ENCODE measurements around the gene NAV2. TPM values are rescaled to one million over a fixed set of nuclear protein-coding genes. Genes with fewer than 3 reads are reported as not detected.

The NAV2 gene
- total and polyA plus RNA-seq, 2 experiments from 2014 or later = 26.0 to 45.0 TPM

DNA sequence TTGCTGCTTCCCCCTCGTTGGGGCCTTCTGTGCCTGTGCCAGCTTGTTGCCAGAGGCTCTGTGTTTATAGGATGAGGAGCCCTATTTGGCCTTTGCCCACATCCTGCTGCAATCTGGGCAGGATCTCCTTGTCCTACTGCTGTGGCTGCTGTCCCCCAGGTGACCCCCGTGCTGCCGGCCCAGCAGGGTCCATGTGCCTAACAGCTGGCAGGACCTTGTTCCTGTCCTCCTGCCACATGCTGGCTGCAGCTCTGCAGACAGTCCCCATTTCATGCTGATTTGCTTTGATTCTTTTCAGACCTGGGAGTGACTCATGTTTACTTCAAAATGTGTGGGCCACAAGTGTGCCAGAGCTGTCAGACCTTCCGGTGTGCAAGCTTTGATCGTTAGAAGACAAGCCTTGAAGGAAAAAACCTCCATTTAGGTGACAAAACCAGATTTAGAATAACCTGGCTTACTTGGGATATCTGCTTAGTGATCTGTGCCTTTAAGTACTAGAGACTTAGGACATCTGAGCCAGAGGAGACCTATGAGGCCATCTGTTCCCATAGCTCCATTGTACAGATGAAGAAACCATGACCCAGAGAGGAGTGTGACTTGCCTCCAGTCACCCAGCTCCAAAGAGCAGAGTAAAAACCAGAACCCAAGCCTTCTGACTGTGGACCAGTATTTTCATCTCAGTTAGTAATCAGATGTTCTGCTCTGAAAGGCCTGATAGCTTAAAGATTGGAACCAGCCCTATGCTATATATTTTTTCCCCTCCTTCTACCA, 11.1 kb downstream of the NAV2 start:
- no peak overlapping the region for H3K27ac Mint-ChIP-seq
- H3K4me2 ChIP-seq = no peak overlapping the region
- H3K4me1 Mint-ChIP-seq = no peaks in the 10 kb centered on the region
- ATAC-seq (no peak), DNase-seq (ENCODE audit: low spot score) (no peak)
- no peak overlapping the region for H3K4me3 Mint-ChIP-seq
- H3K36me3 Mint-ChIP-seq (ENCODE audit: low read depth) = no peaks in the 10 kb centered on the region; the same call in 2 of the 3 replicates
- no peaks in the 10 kb centered on the region for H3K36me3 ChIP-seq (ENCODE audit: insufficient read depth)
- H3K9me3 Mint-ChIP-seq = no peaks in the 10 kb centered on the region
- H4K20me1 ChIP-seq (replicated peaks; ENCODE audit: insufficient read depth) = no peaks in the 10 kb centered on the region
- H2AFZ ChIP-seq = no peak overlapping the region
- H3K4me3 ChIP-seq = no peak overlapping the region
- H3K27ac ChIP-seq (ENCODE audit: low read depth) = no peak overlapping the region
- no peaks in the 10 kb centered on the region for H3K79me2 ChIP-seq (replicated peaks; ENCODE audit: insufficient read depth)
- no peaks in the 10 kb centered on the region for H3K9me2 ChIP-seq (ENCODE audit: insufficient read depth)
- TF ChIP-seq, protein P1, sequence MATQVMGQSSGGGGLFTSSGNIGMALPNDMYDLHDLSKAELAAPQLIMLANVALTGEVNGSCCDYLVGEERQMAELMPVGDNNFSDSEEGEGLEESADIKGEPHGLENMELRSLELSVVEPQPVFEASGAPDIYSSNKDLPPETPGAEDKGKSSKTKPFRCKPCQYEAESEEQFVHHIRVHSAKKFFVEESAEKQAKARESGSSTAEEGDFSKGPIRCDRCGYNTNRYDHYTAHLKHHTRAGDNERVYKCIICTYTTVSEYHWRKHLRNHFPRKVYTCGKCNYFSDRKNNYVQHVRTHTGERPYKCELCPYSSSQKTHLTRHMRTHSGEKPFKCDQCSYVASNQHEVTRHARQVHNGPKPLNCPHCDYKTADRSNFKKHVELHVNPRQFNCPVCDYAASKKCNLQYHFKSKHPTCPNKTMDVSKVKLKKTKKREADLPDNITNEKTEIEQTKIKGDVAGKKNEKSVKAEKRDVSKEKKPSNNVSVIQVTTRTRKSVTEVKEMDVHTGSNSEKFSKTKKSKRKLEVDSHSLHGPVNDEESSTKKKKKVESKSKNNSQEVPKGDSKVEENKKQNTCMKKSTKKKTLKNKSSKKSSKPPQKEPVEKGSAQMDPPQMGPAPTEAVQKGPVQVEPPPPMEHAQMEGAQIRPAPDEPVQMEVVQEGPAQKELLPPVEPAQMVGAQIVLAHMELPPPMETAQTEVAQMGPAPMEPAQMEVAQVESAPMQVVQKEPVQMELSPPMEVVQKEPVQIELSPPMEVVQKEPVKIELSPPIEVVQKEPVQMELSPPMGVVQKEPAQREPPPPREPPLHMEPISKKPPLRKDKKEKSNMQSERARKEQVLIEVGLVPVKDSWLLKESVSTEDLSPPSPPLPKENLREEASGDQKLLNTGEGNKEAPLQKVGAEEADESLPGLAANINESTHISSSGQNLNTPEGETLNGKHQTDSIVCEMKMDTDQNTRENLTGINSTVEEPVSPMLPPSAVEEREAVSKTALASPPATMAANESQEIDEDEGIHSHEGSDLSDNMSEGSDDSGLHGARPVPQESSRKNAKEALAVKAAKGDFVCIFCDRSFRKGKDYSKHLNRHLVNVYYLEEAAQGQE (IDR thresholded peaks at IDR 0.05; ENCODE audit: unreplicated experiment) = no peak
- TF ChIP-seq EZH2phosphoT487 (IDR thresholded peaks at IDR 0.05; ENCODE audit: unreplicated experiment) (no peak), NANOG (IDR thresholded peaks at IDR 0.05; ENCODE audit: borderline replicate concordance) (no peak), STAT1 (IDR thresholded peaks at IDR 0.05; ENCODE audit: unreplicated experiment) (no peak), ZNF331 (CRISPR knock-in tag; IDR thresholded peaks at IDR 0.05; ENCODE audit: low read depth) (no peak), CREB1 (CRISPR knock-in tag; IDR thresholded peaks at IDR 0.05; ENCODE audit: low read depth) (no peak), JUNB (IDR thresholded peaks at IDR 0.05; ENCODE audit: unreplicated experiment) (no peak), EZH2 (IDR thresholded peaks at IDR 0.05; ENCODE audit: low read depth, unreplicated experiment) (no peak), ZNF114 (CRISPR knock-in tag; IDR thresholded peaks at IDR 0.05) (no peak), POLR2AphosphoS5 (IDR thresholded peaks at IDR 0.05; ENCODE audit: low read depth) (no peak)
- TF ChIP-seq, protein P2, sequence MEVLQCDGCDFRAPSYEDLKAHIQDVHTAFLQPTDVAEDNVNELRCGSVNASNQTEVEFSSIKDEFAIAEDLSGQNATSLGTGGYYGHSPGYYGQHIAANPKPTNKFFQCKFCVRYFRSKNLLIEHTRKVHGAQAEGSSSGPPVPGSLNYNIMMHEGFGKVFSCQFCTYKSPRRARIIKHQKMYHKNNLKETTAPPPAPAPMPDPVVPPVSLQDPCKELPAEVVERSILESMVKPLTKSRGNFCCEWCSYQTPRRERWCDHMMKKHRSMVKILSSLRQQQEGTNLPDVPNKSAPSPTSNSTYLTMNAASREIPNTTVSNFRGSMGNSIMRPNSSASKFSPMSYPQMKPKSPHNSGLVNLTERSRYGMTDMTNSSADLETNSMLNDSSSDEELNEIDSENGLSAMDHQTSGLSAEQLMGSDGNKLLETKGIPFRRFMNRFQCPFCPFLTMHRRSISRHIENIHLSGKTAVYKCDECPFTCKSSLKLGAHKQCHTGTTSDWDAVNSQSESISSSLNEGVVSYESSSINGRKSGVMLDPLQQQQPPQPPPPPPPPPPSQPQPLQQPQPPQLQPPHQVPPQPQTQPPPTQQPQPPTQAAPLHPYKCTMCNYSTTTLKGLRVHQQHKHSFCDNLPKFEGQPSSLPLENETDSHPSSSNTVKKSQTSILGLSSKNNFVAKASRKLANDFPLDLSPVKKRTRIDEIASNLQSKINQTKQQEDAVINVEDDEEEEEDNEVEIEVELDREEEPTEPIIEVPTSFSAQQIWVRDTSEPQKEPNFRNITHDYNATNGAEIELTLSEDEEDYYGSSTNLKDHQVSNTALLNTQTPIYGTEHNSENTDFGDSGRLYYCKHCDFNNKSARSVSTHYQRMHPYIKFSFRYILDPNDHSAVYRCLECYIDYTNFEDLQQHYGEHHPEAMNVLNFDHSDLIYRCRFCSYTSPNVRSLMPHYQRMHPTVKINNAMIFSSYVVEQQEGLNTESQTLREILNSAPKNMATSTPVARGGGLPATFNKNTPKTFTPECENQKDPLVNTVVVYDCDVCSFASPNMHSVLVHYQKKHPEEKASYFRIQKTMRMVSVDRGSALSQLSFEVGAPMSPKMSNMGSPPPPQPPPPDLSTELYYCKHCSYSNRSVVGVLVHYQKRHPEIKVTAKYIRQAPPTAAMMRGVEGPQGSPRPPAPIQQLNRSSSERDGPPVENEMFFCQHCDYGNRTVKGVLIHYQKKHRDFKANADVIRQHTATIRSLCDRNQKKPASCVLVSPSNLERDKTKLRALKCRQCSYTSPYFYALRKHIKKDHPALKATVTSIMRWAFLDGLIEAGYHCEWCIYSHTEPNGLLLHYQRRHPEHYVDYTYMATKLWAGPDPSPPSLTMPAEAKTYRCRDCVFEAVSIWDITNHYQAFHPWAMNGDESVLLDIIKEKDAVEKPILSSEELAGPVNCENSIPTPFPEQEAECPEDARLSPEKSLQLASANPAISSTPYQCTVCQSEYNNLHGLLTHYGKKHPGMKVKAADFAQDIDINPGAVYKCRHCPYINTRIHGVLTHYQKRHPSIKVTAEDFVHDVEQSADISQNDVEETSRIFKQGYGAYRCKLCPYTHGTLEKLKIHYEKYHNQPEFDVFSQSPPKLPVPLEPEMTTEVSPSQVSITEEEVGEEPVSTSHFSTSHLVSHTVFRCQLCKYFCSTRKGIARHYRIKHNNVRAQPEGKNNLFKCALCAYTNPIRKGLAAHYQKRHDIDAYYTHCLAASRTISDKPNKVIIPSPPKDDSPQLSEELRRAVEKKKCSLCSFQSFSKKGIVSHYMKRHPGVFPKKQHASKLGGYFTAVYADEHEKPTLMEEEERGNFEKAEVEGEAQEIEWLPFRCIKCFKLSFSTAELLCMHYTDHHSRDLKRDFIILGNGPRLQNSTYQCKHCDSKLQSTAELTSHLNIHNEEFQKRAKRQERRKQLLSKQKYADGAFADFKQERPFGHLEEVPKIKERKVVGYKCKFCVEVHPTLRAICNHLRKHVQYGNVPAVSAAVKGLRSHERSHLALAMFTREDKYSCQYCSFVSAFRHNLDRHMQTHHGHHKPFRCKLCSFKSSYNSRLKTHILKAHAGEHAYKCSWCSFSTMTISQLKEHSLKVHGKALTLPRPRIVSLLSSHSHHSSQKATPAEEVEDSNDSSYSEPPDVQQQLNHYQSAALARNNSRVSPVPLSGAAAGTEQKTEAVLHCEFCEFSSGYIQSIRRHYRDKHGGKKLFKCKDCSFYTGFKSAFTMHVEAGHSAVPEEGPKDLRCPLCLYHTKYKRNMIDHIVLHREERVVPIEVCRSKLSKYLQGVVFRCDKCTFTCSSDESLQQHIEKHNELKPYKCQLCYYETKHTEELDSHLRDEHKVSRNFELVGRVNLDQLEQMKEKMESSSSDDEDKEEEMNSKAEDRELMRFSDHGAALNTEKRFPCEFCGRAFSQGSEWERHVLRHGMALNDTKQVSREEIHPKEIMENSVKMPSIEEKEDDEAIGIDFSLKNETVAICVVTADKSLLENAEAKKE (CRISPR knock-in tag; IDR thresholded peaks at IDR 0.05) = no peak
- TF ChIP-seq, protein P3, sequence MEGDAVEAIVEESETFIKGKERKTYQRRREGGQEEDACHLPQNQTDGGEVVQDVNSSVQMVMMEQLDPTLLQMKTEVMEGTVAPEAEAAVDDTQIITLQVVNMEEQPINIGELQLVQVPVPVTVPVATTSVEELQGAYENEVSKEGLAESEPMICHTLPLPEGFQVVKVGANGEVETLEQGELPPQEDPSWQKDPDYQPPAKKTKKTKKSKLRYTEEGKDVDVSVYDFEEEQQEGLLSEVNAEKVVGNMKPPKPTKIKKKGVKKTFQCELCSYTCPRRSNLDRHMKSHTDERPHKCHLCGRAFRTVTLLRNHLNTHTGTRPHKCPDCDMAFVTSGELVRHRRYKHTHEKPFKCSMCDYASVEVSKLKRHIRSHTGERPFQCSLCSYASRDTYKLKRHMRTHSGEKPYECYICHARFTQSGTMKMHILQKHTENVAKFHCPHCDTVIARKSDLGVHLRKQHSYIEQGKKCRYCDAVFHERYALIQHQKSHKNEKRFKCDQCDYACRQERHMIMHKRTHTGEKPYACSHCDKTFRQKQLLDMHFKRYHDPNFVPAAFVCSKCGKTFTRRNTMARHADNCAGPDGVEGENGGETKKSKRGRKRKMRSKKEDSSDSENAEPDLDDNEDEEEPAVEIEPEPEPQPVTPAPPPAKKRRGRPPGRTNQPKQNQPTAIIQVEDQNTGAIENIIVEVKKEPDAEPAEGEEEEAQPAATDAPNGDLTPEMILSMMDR (conservative IDR thresholded peaks at IDR 0.05; ENCODE audit: low read depth in 2 of 2) = no peak
- TF ChIP-seq, protein P4, sequence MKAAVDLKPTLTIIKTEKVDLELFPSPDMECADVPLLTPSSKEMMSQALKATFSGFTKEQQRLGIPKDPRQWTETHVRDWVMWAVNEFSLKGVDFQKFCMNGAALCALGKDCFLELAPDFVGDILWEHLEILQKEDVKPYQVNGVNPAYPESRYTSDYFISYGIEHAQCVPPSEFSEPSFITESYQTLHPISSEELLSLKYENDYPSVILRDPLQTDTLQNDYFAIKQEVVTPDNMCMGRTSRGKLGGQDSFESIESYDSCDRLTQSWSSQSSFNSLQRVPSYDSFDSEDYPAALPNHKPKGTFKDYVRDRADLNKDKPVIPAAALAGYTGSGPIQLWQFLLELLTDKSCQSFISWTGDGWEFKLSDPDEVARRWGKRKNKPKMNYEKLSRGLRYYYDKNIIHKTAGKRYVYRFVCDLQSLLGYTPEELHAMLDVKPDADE (IDR thresholded peaks at IDR 0.05) = no peak
- H3K27me3 Mint-ChIP-seq (ENCODE audit: insufficient read depth, low read depth, poor library complexity) = peaks cover 4% of the 10 kb centered on the region
- no peaks in the 10 kb centered on the region for H3K4me1 ChIP-seq (ENCODE audit: insufficient read depth)
- no peaks in the 10 kb centered on the region for H3F3A ChIP-seq (replicated peaks; ENCODE audit: low read depth)
- H3K27me3 ChIP-seq (ENCODE audit: insufficient read depth) = no peaks in the 10 kb centered on the region

Measured in GM23338 (cell line).